H9 (cell line): ENCODE measurements around the gene VEGFA. TPM values are rescaled to one million over a fixed set of nuclear protein-coding genes. Genes with fewer than 3 reads are reported as not detected.

ENCODE experiments used
- DNase-seq: peaks from one replicate; pipeline ENCODE4 v3.0.0-alpha.2; 2017
- H2AFZ ChIP-seq: one replicate; pipeline ENCODE4 v1.6.1; 2013; ENCODE audit warnings: mild to moderate bottlenecking, low read length, control low read depth, moderate library complexity
- H2AK5ac ChIP-seq: 2 replicates; pipeline ENCODE4 v1.6.1; 2013; ENCODE audit warnings: low read length, control low read depth, mixed read lengths; ENCODE audit not compliant: insufficient read length
- H2BK120ac ChIP-seq: one replicate; pipeline ENCODE4 v1.6.1; 2013; ENCODE audit warnings: low read depth, mild to moderate bottlenecking, low read length, control low read depth, inconsistent platforms; ENCODE audit not compliant: poor library complexity, severe bottlenecking
- H2BK12ac ChIP-seq: 2 replicates; pipeline ENCODE4 v1.6.1; 2013; ENCODE audit warnings: low read length, control low read depth, mixed read lengths, low read depth; ENCODE audit not compliant: insufficient read length
- H2BK15ac ChIP-seq: 2 replicates; pipeline ENCODE4 v1.6.1; 2013; ENCODE audit warnings: low read depth, low read length, control low read depth
- H2BK20ac ChIP-seq: one replicate; pipeline ENCODE4 v1.6.1; 2013; ENCODE audit warnings: low read depth, mild to moderate bottlenecking, low read length, control low read depth, inconsistent platforms; ENCODE audit not compliant: poor library complexity, severe bottlenecking
- H2BK5ac ChIP-seq: 2 replicates; pipeline ENCODE4 v1.6.1; 2013; ENCODE audit warnings: low read length, control low read depth, mixed read lengths; ENCODE audit not compliant: insufficient read length
- H3K14ac ChIP-seq: 2 replicates; pipeline ENCODE4 v1.6.1; 2013; ENCODE audit warnings: low read length, control low read depth; ENCODE audit not compliant: insufficient read depth
- H3K18ac ChIP-seq: 2 replicates; pipeline ENCODE4 v1.6.1; 2013; ENCODE audit warnings: low read depth, mild to moderate bottlenecking, mixed read lengths, low read length, control low read depth; ENCODE audit not compliant: insufficient read length
- H3K23ac ChIP-seq: 2 replicates; pipeline ENCODE4 v1.6.1; 2013; ENCODE audit warnings: low read length, control low read depth, mixed read lengths, low read depth; ENCODE audit not compliant: insufficient read length
- H3K23me2 ChIP-seq: 2 replicates; pipeline ENCODE4 v1.6.1; 2013; ENCODE audit warnings: low read depth, mild to moderate bottlenecking, mixed read lengths, low read length, control low read depth; ENCODE audit not compliant: insufficient read length, poor library complexity, severe bottlenecking
- H3K27ac ChIP-seq: 2 replicates; pipeline ENCODE4 v1.5.1; 2013; ENCODE audit warnings: low read length, control low read depth, mixed read lengths, low read depth; ENCODE audit not compliant: insufficient read length
- H3K27me3 ChIP-seq: 2 replicates; pipeline ENCODE4 v1.6.1; 2013; ENCODE audit warnings: low read length, control low read depth, inconsistent platforms; ENCODE audit not compliant: insufficient read depth
- H3K4ac ChIP-seq: 2 replicates; pipeline ENCODE4 v1.6.1; 2013; ENCODE audit warnings: low read depth, mild to moderate bottlenecking, control low read depth, inconsistent platforms, low read length, moderate library complexity
- H3K4me1 ChIP-seq: 2 replicates; pipeline ENCODE4 v1.6.1; 2013; ENCODE audit warnings: low read length, control low read depth, inconsistent platforms; ENCODE audit not compliant: insufficient read depth
- H3K4me2 ChIP-seq: 2 replicates; pipeline ENCODE4 v1.6.1; 2013; ENCODE audit warnings: low read length, control low read depth, mixed read lengths; ENCODE audit not compliant: insufficient read length, insufficient read depth
- H3K56ac ChIP-seq: 2 replicates; pipeline ENCODE4 v1.6.1; 2013; ENCODE audit warnings: low read depth, mild to moderate bottlenecking, mixed read lengths, low read length, control low read depth; ENCODE audit not compliant: insufficient read length
- H3K79me1 ChIP-seq: 2 replicates; pipeline ENCODE4 v1.6.1; 2013; ENCODE audit warnings: low read depth, mild to moderate bottlenecking, moderate library complexity, low read length, control low read depth, inconsistent platforms; ENCODE audit not compliant: insufficient read depth, poor library complexity, severe bottlenecking
- H3K79me2 ChIP-seq: 2 replicates; pipeline ENCODE4 v1.6.1; 2013; ENCODE audit warnings: low read length, control low read depth, inconsistent platforms; ENCODE audit not compliant: insufficient read depth
- H3K9ac ChIP-seq: 2 replicates; pipeline ENCODE4 v1.6.1; 2013; ENCODE audit warnings: low read length, control low read depth, mixed read lengths; ENCODE audit not compliant: insufficient read length; ENCODE audit errors: extremely low read depth
- H3K9me3 ChIP-seq: one replicate; pipeline ENCODE4 v1.6.1; 2013; ENCODE audit warnings: low read depth, low read length, inconsistent platforms; ENCODE audit not compliant: control insufficient read depth
- H3T11ph ChIP-seq: one replicate; pipeline ENCODE4 v1.6.1; 2013; ENCODE audit warnings: mild to moderate bottlenecking, low read length, control low read depth, inconsistent platforms
- H4K20me1 ChIP-seq: one replicate; pipeline ENCODE4 v1.6.1; 2013; ENCODE audit not compliant: control insufficient read depth, insufficient read length, insufficient read depth
- H4K5ac ChIP-seq: 2 replicates; pipeline ENCODE4 v1.6.1; 2013; ENCODE audit warnings: low read depth, mild to moderate bottlenecking, mixed read lengths, low read length, control low read depth; ENCODE audit not compliant: insufficient read length
- H4K8ac ChIP-seq: replicated peaks from 2 replicates; pipeline ENCODE4 v1.6.1; 2013; ENCODE audit warnings: low read length, control low read depth, mixed read lengths, low read depth; ENCODE audit not compliant: insufficient read length
- H4K91ac ChIP-seq: 2 replicates; pipeline ENCODE4 v1.6.1; 2013; ENCODE audit warnings: low read depth, mild to moderate bottlenecking, moderate library complexity, mixed read lengths, low read length, control low read depth; ENCODE audit not compliant: insufficient read length
- H3K27ac Mint-ChIP-seq, 3 experiments: 2 replicates in 2 of 3; 3 replicates in 1 of 3; pipeline ENCODE4 v1.8.0; 2020 to 2021; ENCODE audit warnings: mixed read lengths in 3 of 3, mild to moderate bottlenecking in 1 of 3, moderate library complexity in 1 of 3
- H3K27me3 Mint-ChIP-seq: 2 replicates; pipeline ENCODE4 v1.8.0; 2021; ENCODE audit warnings: low read depth, mild to moderate bottlenecking, moderate library complexity, mixed read lengths
- H3K36me3 Mint-ChIP-seq, 3 experiments: 2 replicates in 2 of 3; 3 replicates in 1 of 3; pipeline ENCODE4 v1.8.0; 2020 to 2021; ENCODE audit warnings: low read depth in 3 of 3, mixed read lengths in 3 of 3; ENCODE audit not compliant: insufficient read depth in 1 of 3
- H3K4me1 Mint-ChIP-seq, 2 experiments: 2 replicates each; pipeline ENCODE4 v1.8.0; 2020; ENCODE audit warnings: mixed read lengths in 2 of 2
- H3K4me3 Mint-ChIP-seq, 2 experiments: 2 replicates in 1 of 2; 3 replicates in 1 of 2; pipeline ENCODE4 v1.8.0; 2020 to 2021; ENCODE audit warnings: mild to moderate bottlenecking in 2 of 2, mixed read lengths in 2 of 2, moderate library complexity in 1 of 2
- H3K9me3 Mint-ChIP-seq, 2 experiments: 2 replicates in 1 of 2; 3 replicates in 1 of 2; pipeline ENCODE4 v1.8.0; 2020; ENCODE audit warnings: mild to moderate bottlenecking in 2 of 2, mixed read lengths in 2 of 2, moderate library complexity in 1 of 2
- WGBS: extraction: QIAGEN DNeasy Blood & Tissue Kit; methylation state at CpG from one replicate; pipeline ENCODE4 v1.1.7; 2013; ENCODE audit warnings: missing lambda C conversion rate, low lambda C conversion rate, mixed read lengths; ENCODE audit not compliant: insufficient read length; ENCODE audit errors: extremely low coverage; 5-methylcytosine and 5-hydroxymethylcytosine counted together
- total RNA-seq: library from RNA; stranded (reverse); gene quantifications from 2 replicates; pipeline ENCODE4 v1.2.1, GENCODE V29; 2021
- TF ChIP-seq, protein P1 (sequence below): fragments of 200-600 bp; sonication (generic); conservative IDR thresholded peaks from 3 replicates; pipeline ENCODE4 v1.8.0; 2021; ENCODE audit warnings: antibody characterized with exemption, mild to moderate bottlenecking

The VEGFA gene
- total RNA-seq, 1 experiment from 2014 or later = 47.9 TPM

DNA sequence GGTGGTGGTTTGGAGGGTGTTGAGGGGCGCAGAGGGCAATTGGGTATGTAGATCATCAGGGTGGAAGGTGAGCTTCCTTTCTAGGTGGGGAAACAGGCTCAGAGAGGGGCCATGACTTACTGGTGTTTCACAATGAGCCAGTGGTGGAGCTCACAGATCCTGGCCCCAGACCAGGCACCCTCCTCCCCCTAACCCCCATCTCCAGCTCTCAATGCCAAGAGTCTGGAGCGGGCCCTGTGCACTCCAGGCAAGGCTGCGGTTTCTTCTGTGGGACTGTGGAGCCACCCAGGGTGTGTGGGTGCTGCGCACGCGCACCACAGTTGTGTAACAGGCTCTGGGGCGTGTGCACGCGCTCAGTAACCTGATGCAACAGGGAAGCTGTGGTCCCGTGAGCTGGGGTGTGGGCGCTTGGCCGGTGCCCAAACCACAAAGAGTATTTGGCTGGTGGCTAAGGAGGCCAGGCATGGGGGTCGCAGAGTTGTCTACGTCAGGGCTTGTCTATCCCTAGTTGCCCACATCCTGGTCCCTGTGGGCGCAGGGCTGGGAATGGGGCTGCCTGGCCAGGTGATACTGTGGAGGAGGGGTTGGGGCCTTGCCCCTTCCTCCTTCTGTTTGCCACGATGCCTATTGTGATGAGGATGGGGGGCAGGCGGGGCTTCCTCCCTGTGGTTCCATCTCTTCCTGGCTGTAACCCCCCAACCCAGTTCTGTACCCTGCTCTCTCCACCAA lies 44.9 kb upstream of the VEGFA start:
- Histone ChIP-seq H3K14ac (no peak overlapping the region), H3K23me2 (no peaks in the 10 kb centered on the region), H3T11ph (no peak overlapping the region), H3K4me1 (no peaks in the 10 kb centered on the region), H3K23ac (no peak overlapping the region), H2BK12ac (no peak overlapping the region), H3K56ac (no peak overlapping the region), H3K27ac (no peak overlapping the region), H3K27me3 (no peaks in the 10 kb centered on the region), H3K18ac (no peak overlapping the region), H3K4ac (no peak overlapping the region), H4K20me1 (no peaks in the 10 kb centered on the region), H2BK120ac (no peak overlapping the region), H4K5ac (no peak overlapping the region), H3K79me1 (no peaks in the 10 kb centered on the region), H4K91ac (no peak overlapping the region), H3K4me2 (no peak overlapping the region), H3K9ac (no peak overlapping the region), H2BK20ac (no peak overlapping the region), H2AK5ac (no peak overlapping the region), H3K9me3 (no peaks in the 10 kb centered on the region), H2BK15ac (no peak overlapping the region), H2AFZ (no peak overlapping the region), H4K8ac (no peak overlapping the region), H3K79me2 (no peaks in the 10 kb centered on the region), H2BK5ac (no peak overlapping the region)
- no peak overlapping the region; a peak in 1 of 7 replicates for H3K27ac Mint-ChIP-seq
- TF ChIP-seq, protein P1, sequence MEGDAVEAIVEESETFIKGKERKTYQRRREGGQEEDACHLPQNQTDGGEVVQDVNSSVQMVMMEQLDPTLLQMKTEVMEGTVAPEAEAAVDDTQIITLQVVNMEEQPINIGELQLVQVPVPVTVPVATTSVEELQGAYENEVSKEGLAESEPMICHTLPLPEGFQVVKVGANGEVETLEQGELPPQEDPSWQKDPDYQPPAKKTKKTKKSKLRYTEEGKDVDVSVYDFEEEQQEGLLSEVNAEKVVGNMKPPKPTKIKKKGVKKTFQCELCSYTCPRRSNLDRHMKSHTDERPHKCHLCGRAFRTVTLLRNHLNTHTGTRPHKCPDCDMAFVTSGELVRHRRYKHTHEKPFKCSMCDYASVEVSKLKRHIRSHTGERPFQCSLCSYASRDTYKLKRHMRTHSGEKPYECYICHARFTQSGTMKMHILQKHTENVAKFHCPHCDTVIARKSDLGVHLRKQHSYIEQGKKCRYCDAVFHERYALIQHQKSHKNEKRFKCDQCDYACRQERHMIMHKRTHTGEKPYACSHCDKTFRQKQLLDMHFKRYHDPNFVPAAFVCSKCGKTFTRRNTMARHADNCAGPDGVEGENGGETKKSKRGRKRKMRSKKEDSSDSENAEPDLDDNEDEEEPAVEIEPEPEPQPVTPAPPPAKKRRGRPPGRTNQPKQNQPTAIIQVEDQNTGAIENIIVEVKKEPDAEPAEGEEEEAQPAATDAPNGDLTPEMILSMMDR = no peak
- peaks cover 12% of the 10 kb centered on the region for H3K27me3 Mint-ChIP-seq
- H3K4me3 Mint-ChIP-seq = no peak overlapping the region
- no peaks in the 10 kb centered on the region for H3K36me3 Mint-ChIP-seq
- H3K4me1 Mint-ChIP-seq = peaks cover 10 to 11% of the 10 kb centered on the region in 2 experiments
- no peak for DNase-seq
- H3K9me3 Mint-ChIP-seq = peaks cover 3 to 4% of the 10 kb centered on the region in 2 experiments; a peak in 2 of 5 replicates
- WGBS = no CpG with 5 or more reads among the region's 17 CpGs
